Measurements from ENCODE around the gene GOLGA6L7.
A peak's percentile ranks its signal among the peaks of the same experiment; 100 is the strongest.
"Not testable (repeated sequence)": the region's sequence is repeated elsewhere in the genome, so short reads cannot be mapped to it uniquely, and the experiment has no call there.

The GOLGA6L7 gene

GRCh38 chr15:28840285-28840684, 8.2 kb downstream of the GOLGA6L7 start:
- FAIRE-seq: not testable (repeated sequence)

DNA sequence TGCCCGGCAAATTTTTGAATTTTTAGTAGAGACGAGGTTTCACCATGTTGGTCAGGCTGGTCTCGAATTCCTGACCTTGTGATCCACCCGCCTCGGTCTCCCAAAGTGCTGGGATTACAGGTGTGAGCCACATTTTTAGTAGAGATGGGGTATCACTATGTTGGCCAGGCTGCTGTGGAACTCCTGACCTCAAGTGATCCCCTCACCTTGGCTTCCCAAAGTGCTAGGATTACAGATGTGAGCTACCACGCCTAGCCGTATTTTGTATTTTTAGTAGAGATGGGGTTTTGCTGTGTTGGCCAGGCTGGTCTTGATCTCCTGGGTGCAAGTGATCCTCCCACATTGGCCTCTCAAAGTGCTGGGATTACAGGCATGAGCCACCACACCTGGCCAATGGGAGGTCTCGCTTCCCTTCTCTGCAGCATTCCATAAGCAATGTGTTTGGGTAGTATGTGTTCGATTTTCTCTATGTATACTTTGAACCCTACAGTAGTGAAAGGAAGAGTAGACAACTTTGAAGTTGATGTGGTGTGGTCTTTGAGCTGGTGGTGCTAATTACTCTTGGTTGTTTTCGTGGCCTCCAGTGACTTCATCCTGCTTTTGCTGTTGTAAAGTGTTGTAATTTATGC, 13.4 kb downstream of the GOLGA6L7 start:
- not testable (repeated sequence) for FAIRE-seq

DNA sequence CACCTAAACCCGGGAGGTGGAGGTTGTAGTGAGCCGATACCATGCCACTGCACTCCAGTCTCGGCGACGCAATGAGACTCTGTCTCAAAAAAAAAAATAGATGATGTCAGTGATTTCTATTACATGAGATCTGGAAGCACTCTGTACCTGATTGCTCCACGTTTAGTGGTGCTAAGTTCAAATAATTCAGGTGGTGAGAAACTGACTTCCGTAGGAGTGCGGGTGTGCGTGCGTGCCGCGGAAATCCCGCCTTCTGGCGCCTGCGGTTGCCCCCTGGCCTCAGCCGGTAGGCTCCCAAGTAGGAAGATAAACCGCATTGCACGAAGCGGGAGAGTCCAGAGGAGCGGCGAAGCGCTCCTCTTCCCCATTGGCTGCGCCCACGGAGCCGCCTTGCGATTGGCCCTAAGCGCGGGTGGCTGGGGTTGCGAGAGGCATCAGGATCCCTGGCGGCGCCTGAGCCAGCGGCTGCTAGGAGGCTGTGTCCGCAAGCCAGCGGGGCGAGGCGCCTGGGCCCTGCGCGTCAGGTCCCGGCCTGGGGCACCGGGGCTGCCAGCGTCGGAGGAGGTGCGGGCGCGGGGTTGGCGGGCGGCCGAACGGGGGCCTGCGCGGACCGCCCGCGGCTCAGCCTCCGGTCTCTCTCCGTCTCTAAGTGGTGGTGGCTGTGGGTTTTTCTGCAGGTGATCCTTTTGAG, 16.4 kb downstream of the GOLGA6L7 start:
- FAIRE-seq: not testable (repeated sequence)

- not testable (repeated sequence) for FAIRE-seq
These were observed 27.0 kb downstream of the GOLGA6L7 start for GRCh38 chr15:28821420-28821819.

GRCh38 chr15:28819930-28820295, 28.5 kb downstream of the GOLGA6L7 start:
- FAIRE-seq: not testable (repeated sequence)

DNA sequence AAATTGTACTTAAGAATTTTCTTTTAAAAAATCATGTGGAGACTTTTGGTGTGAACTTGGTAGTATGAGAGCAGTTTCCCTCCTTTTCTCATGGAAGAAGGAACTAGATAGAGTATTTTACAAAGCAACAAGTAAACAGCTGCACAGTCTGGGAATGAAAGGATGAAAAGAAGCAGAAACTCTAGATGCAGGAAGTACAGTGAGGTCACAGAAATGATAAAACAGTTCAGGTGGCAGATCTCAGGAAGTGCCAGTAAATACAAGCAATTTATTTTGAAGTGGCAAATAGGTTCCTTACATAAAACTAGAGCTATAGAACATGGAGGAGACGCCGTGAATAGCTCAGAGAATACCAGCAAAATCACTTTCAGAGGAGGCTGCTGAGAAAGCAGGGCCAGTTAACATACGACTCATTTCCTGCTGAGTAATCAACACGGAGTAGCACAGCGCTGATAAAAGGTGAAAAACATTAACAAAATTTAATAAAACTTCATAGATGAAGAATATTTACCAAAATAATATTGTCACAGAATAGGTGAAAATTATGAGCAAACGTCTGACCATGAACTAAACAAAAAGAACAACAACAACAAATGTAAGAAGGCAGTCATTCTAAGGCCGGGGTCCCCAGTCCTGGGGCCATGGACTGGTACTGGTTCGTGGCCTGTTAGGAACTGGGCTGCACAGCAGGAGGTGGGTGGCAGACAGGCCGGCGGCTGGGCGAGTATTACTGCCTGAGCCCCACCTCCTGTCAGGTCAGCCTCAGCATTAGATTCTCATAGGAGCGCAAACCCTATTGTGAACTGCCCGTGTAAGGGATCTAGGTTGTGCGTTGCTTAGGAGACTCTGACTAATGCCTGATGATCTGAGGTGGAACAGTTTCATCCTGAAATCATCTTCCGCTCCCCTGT, 29.2 kb downstream of the GOLGA6L7 start:
- FAIRE-seq: not testable (repeated sequence)

DNA sequence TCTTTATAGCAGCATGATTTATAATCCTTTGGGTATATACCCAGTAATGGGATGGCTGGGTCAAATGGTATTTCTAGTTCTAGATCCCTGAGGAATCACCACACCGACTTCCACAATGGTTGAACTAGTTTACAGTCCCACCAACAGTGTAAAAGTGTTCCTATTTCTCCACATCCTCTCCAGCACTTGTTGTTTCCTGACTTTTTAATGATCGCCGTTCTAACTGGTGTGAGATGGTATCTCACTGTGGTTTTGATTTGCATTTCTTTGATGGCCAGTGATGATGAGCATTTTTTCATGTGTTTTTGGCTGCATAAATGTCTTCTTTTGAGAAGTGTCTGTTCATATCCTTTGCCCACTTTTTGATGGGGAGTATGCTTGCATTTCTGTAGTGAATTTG, 30.3 kb downstream of the GOLGA6L7 start:
- FAIRE-seq: not testable (repeated sequence)

DNA sequence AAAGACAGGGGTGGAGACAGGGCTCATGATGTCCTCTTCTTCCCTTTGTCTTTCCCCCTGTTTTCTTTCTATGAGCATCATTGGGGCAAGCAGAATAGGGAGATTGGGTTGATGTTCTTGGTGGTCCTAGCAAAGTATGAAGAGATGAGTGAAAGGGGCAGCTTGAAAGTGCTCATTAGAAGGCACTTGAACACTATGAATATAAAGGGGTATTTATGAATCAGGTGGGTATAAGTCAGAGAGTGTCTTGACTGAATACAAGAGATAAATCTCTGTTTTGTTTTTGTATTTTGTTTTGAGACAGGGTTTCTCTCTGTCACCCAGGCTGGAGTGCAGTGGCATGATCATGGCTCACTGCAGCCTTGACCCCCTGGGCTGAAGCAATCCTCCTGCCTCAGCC, 34.4 kb downstream of the GOLGA6L7 start:
- not testable (repeated sequence) for FAIRE-seq

- not testable (repeated sequence) for FAIRE-seq
These were observed 35.1 kb downstream of the GOLGA6L7 start for GRCh38 chr15:28813392-28813791.

- FAIRE-seq: not testable (repeated sequence)
These were observed 36.4 kb downstream of the GOLGA6L7 start for GRCh38 chr15:28811852-28812550.

GRCh38 chr15:28810444-28810843, 38.0 kb downstream of the GOLGA6L7 start:
- FAIRE-seq: not testable (repeated sequence)

- FAIRE-seq: not testable (repeated sequence)
These were observed 40.3 kb downstream of the GOLGA6L7 start for GRCh38 chr15:28808136-28808535.

DNA sequence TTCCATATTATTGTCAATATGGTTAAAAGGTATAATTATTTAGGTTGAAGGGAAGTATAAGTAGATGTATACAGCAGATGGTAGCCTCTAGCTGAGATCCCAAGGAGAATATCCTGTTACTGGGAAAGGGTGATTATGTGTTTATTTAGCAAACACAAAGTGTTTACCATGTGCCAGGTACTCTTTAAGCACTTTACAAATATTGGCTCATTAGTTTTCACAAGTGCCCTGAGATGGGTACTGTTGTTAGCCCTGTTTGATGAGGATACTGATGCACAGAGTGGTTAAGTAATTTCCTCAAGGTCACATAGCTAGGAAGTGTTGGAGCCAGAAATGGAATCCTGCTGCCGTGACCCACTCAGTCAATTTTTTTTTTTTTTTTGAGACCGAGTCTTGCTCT, 48.1 kb downstream of the GOLGA6L7 start:
- FAIRE-seq: not testable (repeated sequence)

GRCh38 chr15:28798234-28798633, 50.2 kb downstream of the GOLGA6L7 start:
- FAIRE-seq: not testable (repeated sequence)

DNA sequence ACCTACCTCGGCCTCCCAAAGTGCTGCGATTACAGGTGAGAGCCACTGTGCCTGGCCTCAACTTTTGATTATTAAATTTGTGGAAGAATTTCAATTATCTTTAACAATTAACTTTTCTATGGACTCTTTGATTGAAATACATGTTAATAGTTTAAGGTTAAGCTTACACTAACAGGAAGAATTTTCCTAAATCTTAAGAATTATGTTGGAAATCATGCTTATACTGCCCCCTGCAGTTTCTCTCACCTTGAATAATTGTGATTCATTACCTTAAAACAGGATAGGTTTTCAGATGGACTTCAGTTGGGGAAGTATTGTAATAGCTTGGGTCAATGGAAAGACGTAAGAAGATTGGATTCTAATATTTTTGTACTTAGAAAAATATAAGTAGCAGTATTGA, 54.2 kb downstream of the GOLGA6L7 start:
- FAIRE-seq: peak; percentile 74
